ENCODE data around the gene SGPP2. TPM values are rescaled to one million over a fixed set of nuclear protein-coding genes. Genes with fewer than 3 reads are reported as not detected.

SGPP2 gene
- polyA plus RNA-seq, 1 donor: 6.6 TPM

DNA sequence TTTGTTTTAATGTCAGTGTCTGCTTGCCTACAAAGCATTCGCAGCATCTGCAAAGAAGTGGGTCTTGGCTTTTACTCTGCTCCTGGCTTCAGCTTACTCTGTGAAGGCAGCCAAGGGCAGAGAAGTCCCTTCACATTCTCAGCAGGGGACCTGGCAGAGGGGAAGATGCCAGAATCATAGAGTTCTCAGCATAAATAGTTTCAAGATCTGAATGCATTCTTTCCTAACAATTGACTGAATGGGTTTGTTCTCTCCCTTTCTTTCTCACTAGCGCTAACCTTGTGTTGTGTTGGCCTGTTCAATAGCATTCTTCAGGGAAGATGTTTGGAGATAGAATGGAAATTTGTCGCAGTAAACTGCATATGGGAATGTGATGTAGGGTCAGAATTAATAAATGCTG, 124.6 kb downstream of the SGPP2 start:
- H3K4me1 ChIP-seq (ENCODE audit: control insufficient read depth, insufficient read depth, low read length): no peaks in the 10 kb centered on the region
- H3K27me3 ChIP-seq (ENCODE audit: control insufficient read depth, insufficient read depth, low read length): no peaks in the 10 kb centered on the region
- no peaks in the 10 kb centered on the region for H3K9me3 ChIP-seq (ENCODE audit: control insufficient read depth, low read depth, low read length)
- H3K36me3 ChIP-seq (ENCODE audit: control insufficient read depth, insufficient read depth, low read length): no peaks in the 10 kb centered on the region
- no peak overlapping the region for H3K4me3 ChIP-seq (ENCODE audit: low read length)
- no peak overlapping the region for H3K27ac ChIP-seq (ENCODE audit: low read length)
- WGBS (ENCODE audit: insufficient coverage, low lambda C conversion rate): no CpG with 5 or more reads among the region's 3 CpGs
- DNase-seq: no peak

DNA sequence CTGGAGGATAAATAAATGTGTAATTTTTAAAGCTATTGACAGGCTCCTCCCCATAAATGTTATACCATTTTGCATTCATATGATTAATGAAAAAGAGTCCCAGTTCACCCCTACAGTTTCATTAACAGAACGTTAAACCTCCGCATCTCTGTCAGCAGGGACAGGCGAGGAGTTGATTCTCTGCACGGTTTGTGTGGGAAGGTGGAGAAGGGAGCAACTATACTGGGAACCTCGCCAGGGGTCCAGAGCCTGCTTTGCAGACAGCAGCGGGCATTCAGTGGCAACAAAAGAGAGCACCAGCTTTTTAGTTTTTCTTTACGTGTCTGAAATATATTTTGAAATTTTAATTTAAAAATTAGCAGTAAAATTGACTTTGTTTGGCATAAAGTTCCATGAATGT, 130.2 kb downstream of the SGPP2 start:
- Histone ChIP-seq H3K9me3 (ENCODE audit: control insufficient read depth, low read depth, low read length) (no peaks in the 10 kb centered on the region), H3K27ac (ENCODE audit: low read length) (no peak overlapping the region), H3K4me3 (ENCODE audit: low read length) (no peak overlapping the region), H3K27me3 (ENCODE audit: control insufficient read depth, insufficient read depth, low read length) (no peaks in the 10 kb centered on the region), H3K36me3 (ENCODE audit: control insufficient read depth, insufficient read depth, low read length) (no peaks in the 10 kb centered on the region), H3K4me1 (ENCODE audit: control insufficient read depth, insufficient read depth, low read length) (no peaks in the 10 kb centered on the region)
- DNase-seq: no peak
- WGBS (ENCODE audit: insufficient coverage, low lambda C conversion rate): 63% methylated on average over 1 of the region's 7 CpGs

DNA sequence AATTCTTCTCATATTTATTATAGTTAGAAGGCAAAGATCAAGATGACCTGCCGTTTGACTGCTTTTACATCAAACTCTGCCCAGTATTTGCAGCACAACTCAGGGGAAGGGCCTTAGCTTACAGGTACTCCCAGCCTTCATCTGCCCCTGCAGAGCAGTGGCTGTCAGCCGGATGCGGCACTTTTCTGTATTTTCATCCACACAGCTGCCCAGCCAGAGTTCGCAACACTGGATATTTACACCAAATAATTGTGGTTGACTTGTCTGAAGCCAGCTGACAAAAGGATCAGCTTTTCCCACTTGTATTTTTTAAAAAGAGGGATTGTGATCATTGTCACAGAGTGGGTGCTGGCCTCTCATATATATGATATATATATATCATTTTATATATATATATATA, 136.8 kb downstream of the SGPP2 start:
- H3K4me1 ChIP-seq (ENCODE audit: control insufficient read depth, insufficient read depth, low read length): no peaks in the 10 kb centered on the region
- no peak for DNase-seq

DNA sequence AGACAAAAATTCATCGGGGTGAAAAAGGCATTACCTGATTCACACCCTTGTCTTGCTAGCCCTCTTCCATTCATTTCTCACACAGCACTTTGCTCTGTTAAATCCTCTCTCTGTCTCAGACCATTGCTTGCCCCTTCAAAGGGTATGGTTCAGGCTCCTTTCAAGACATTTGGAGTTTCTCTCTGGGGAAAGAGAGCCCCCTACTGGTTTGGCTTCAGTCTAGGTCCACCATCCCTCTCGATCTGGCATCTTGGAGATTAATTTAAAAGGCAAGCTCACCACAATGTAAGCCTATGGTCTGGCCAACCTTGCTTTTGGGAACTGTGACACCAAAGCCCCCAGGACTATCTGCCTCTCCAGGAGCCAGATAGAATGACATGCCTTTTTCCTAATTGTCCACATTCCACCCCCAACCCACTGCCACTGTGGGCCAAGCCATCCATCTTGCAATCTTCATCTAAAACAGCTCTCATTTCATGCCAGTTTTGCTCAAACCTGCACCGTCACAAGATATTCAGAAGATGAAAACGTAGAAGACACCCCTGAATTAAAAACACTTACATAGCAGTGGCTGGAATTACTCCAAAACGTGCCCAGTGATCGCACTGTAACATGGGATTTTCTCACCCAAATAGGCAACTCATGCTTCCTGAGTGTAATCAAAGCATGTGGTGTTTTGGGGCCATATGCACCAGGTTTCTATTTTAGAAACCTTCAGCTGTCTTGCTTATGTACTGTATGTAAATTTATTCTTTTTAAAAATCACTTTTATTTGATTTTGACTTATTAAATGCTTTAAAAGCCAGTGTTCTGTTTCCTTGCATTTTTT, 137.7 kb downstream of the SGPP2 start:
- Histone ChIP-seq H3K27ac (ENCODE audit: low read length) (no peak overlapping the region), H3K4me1 (ENCODE audit: control insufficient read depth, insufficient read depth, low read length) (no peaks in the 10 kb centered on the region), H3K9me3 (ENCODE audit: control insufficient read depth, low read depth, low read length) (no peaks in the 10 kb centered on the region), H3K4me3 (ENCODE audit: low read length) (no peak overlapping the region), H3K27me3 (ENCODE audit: control insufficient read depth, insufficient read depth, low read length) (no peaks in the 10 kb centered on the region), H3K36me3 (ENCODE audit: control insufficient read depth, insufficient read depth, low read length) (no peaks in the 10 kb centered on the region)
- WGBS (ENCODE audit: insufficient coverage, low lambda C conversion rate): no CpG with 5 or more reads among the region's 6 CpGs
- DNase-seq: peak; percentile 40 to 46

More for the DNA sequence above, 136.8 kb downstream of the SGPP2 start:
- WGBS (ENCODE audit: insufficient coverage, low lambda C conversion rate): no CpG with 5 or more reads among the region's 4 CpGs
- no peaks in the 10 kb centered on the region for H3K36me3 ChIP-seq (ENCODE audit: control insufficient read depth, insufficient read depth, low read length)
- H3K27me3 ChIP-seq (ENCODE audit: control insufficient read depth, insufficient read depth, low read length): no peaks in the 10 kb centered on the region
- H3K4me3 ChIP-seq (ENCODE audit: low read length): no peak overlapping the region
- no peaks in the 10 kb centered on the region for H3K9me3 ChIP-seq (ENCODE audit: control insufficient read depth, low read depth, low read length)
- no peak overlapping the region for H3K27ac ChIP-seq (ENCODE audit: low read length)

DNA sequence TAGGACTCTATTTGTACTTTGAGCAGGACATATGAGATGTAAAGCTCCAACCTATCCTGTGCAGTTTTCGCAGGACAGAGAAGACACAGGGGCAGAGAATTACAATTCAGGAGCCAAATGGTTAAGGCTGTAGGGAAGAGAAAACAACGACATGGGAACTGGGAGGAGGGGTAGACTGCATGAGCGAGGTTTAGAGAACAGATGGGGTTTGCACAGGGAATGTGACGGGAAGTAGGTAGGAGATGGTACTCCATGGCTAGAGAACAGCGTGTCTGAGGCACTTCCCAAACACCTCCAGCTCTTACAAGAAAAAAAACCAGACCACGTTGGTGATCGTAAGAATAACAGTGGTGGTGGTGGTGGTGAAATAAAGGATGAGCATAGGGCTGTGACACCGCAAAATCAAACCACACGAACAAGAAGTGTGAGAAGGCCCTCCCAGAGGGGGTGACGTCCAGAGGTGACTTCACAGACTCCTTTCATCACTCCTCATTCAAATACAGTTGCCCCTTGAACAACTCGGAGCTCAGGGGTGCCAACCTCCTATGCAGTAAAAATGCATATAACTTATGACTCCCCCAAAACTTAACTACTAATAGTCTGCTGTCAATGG, 138.9 kb downstream of the SGPP2 start:
- 59% methylated on average over 4 of the region's 11 CpGs for WGBS (ENCODE audit: insufficient coverage, low lambda C conversion rate)
- no peak for DNase-seq

DNA sequence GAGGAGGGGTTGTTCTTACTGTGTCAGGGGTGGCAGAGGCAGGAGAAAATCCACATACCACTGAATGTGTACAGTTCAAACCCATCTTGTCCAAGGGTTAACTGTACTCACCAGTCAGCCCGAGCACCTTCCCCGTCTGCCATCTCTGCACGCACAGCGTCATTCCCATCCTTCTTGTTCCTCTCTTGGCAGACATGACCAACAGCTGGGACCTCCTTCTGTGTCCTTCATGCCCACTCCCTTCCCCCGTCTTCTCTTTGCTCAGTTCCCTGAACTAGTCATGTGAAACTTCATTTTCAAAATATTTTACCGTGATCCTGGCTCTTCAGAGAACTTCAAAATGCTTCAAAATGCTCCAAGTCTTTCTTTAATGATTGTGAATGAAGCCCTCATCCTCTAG, 139.6 kb downstream of the SGPP2 start:
- H3K4me1 ChIP-seq (ENCODE audit: control insufficient read depth, insufficient read depth, low read length): peaks cover 4% of the 10 kb centered on the region
- 53% methylated on average over 2 of the region's 6 CpGs for WGBS (ENCODE audit: insufficient coverage, low lambda C conversion rate)
- H3K27me3 ChIP-seq (ENCODE audit: control insufficient read depth, insufficient read depth, low read length): no peaks in the 10 kb centered on the region

More for the DNA sequence above, 138.9 kb downstream of the SGPP2 start:
- H3K4me3 ChIP-seq (ENCODE audit: low read length): no peak overlapping the region
- no peaks in the 10 kb centered on the region for H3K9me3 ChIP-seq (ENCODE audit: control insufficient read depth, low read depth, low read length)
- no peaks in the 10 kb centered on the region for H3K27me3 ChIP-seq (ENCODE audit: control insufficient read depth, insufficient read depth, low read length)
- H3K36me3 ChIP-seq (ENCODE audit: control insufficient read depth, insufficient read depth, low read length): no peaks in the 10 kb centered on the region
- peaks cover 4% of the 10 kb centered on the region for H3K4me1 ChIP-seq (ENCODE audit: control insufficient read depth, insufficient read depth, low read length)
- H3K27ac ChIP-seq (ENCODE audit: low read length): no peak overlapping the region

DNA sequence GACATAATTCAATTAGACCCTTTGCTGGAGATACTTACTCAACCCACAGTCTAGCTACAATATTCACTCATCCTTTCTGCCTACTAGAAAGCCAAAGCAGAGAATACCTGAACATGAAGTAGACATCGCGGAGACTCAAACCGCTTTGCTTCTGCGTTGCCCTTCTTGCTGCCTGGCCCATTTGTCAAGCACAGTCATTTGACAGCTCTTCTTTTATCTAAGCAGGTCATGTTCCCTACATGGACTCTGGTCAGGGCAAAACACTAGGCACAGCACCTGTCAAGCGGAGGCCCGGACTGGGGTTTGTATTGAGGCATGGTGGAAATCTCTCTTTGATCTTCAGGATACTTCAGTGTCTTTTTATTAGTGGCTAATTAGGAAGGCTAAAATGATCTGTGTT, 141.9 kb downstream of the SGPP2 start:
- Histone ChIP-seq H3K4me1 (ENCODE audit: control insufficient read depth, insufficient read depth, low read length) (peaks cover 4% of the 10 kb centered on the region), H3K27ac (ENCODE audit: low read length) (peak overlapping the region; percentile 31), H3K36me3 (ENCODE audit: control insufficient read depth, insufficient read depth, low read length) (peaks cover 2% of the 10 kb centered on the region), H3K27me3 (ENCODE audit: control insufficient read depth, insufficient read depth, low read length) (no peaks in the 10 kb centered on the region), H3K4me3 (ENCODE audit: low read length) (no peak overlapping the region), H3K9me3 (ENCODE audit: control insufficient read depth, low read depth, low read length) (no peaks in the 10 kb centered on the region)
- WGBS (ENCODE audit: insufficient coverage, low lambda C conversion rate): no CpG with 5 or more reads among the region's 6 CpGs
- DNase-seq: peak; percentile 61 to 82

More for the DNA sequence above, 139.6 kb downstream of the SGPP2 start:
- DNase-seq: no peak
- Histone ChIP-seq H3K27ac (ENCODE audit: low read length) (no peak overlapping the region), H3K4me3 (ENCODE audit: low read length) (no peak overlapping the region), H3K9me3 (ENCODE audit: control insufficient read depth, low read depth, low read length) (no peaks in the 10 kb centered on the region), H3K36me3 (ENCODE audit: control insufficient read depth, insufficient read depth, low read length) (no peaks in the 10 kb centered on the region)

DNA sequence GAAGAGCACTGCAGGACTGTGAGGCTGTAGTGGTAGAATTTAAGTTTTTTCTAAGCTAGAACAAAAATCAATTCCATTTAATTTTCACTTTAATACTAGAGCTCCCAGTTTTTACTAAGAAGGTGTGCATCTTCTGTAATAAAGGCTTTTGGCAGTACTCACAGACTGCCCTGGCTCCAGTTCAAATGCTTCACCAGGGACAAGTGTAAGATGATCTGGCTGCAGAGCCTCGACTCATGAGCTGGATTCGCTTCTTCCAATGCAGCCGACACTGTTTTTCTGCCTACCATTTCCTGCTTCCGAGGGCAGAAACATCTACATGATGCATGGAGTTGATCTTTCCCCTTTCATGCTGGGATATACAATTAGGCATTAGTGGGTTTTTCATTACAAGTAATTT, 144.5 kb downstream of the SGPP2 start:
- peaks cover 4% of the 10 kb centered on the region for H3K4me1 ChIP-seq (ENCODE audit: control insufficient read depth, insufficient read depth, low read length)

DNA sequence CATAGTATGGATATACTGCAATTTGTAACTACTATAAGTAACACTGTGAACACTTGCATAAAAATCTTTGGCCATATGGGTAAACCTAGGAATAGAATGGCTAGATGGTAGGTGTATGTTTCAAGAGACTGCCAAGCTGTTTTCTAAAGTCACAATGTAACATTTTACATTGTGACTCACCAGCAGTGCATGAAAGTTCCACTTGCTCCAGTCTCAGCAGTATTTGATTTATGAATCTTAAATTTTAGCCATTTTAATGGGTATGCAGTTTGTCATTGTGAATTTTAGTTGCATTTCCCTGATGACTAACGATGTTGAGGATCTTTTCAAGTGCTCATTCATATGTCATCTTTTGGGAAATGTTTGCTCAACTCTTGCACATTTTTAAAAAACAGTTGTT, 145.5 kb downstream of the SGPP2 start:
- peaks cover 4% of the 10 kb centered on the region for H3K4me1 ChIP-seq (ENCODE audit: control insufficient read depth, insufficient read depth, low read length)
- peaks cover 10% of the 10 kb centered on the region for H3K36me3 ChIP-seq (ENCODE audit: control insufficient read depth, insufficient read depth, low read length)
- no peak overlapping the region for H3K4me3 ChIP-seq (ENCODE audit: low read length)
- no peaks in the 10 kb centered on the region for H3K9me3 ChIP-seq (ENCODE audit: control insufficient read depth, low read depth, low read length)
- no peak overlapping the region for H3K27ac ChIP-seq (ENCODE audit: low read length)
- H3K27me3 ChIP-seq (ENCODE audit: control insufficient read depth, insufficient read depth, low read length): no peaks in the 10 kb centered on the region
- WGBS (ENCODE audit: insufficient coverage, low lambda C conversion rate): 80% methylated on average over 1 of the region's 1 CpG
- no peak for DNase-seq

More for the DNA sequence above, 144.5 kb downstream of the SGPP2 start:
- no peak for DNase-seq
- Histone ChIP-seq H3K4me3 (ENCODE audit: low read length) (no peak overlapping the region), H3K36me3 (ENCODE audit: control insufficient read depth, insufficient read depth, low read length) (peaks cover 10% of the 10 kb centered on the region), H3K27me3 (ENCODE audit: control insufficient read depth, insufficient read depth, low read length) (no peaks in the 10 kb centered on the region), H3K27ac (ENCODE audit: low read length) (no peak overlapping the region), H3K9me3 (ENCODE audit: control insufficient read depth, low read depth, low read length) (no peaks in the 10 kb centered on the region)
- no CpG with 5 or more reads among the region's 4 CpGs for WGBS (ENCODE audit: insufficient coverage, low lambda C conversion rate)

DNA sequence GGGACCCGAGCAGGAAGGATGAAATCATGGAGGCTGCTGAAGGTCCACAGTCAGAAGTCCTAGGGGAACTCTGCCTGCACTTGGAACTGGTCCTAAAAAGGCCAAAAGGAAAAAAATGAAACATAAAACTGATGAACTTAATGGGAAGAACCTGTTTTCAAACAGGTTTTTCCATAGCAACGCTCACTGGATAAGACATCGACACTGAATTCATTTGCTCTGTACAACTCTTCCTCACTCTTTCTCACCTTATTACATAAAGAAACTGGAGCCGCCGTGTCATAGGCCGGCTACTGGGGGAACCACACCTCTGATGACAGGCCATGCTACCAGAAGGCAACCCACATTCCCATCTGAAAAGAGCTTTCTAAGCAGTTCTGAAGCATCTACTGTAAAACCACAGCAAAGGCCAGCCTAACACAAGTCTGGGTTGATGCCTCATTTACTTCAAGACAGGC, 147.9 kb downstream of the SGPP2 start:
- peak overlapping the region; percentile 4 for H3K27ac ChIP-seq (ENCODE audit: low read length)
- WGBS (ENCODE audit: insufficient coverage, low lambda C conversion rate): no CpG with 5 or more reads among the region's 6 CpGs
- no peak for DNase-seq
- no peaks in the 10 kb centered on the region for H3K9me3 ChIP-seq (ENCODE audit: control insufficient read depth, low read depth, low read length)
- peaks cover 2% of the 10 kb centered on the region for H3K4me1 ChIP-seq (ENCODE audit: control insufficient read depth, insufficient read depth, low read length)
- H3K36me3 ChIP-seq (ENCODE audit: control insufficient read depth, insufficient read depth, low read length): peaks cover 13% of the 10 kb centered on the region
- no peaks in the 10 kb centered on the region for H3K27me3 ChIP-seq (ENCODE audit: control insufficient read depth, insufficient read depth, low read length)
- H3K4me3 ChIP-seq (ENCODE audit: low read length): no peak overlapping the region
